ES-I3 (cell line): Measurements from ENCODE around the gene ALDH1L2.

Experiments
- H3K36me3 ChIP-seq: 2 replicates; pipeline ENCODE4 v1.6.1; 2013; ENCODE audit warnings: mild to moderate bottlenecking, low read length, control low read depth, moderate library complexity; ENCODE audit not compliant: insufficient read depth
- H3K4me1 ChIP-seq: 2 replicates; pipeline ENCODE4 v1.6.1; 2013; ENCODE audit warnings: mild to moderate bottlenecking, control low read depth, low read length; ENCODE audit not compliant: insufficient read depth
- H3K9ac ChIP-seq: 2 replicates; pipeline ENCODE4 v1.6.1; 2013; ENCODE audit warnings: low read depth, mild to moderate bottlenecking, low read length, moderate library complexity
- H3K9me3 ChIP-seq: 2 replicates; pipeline ENCODE4 v1.6.1; 2013; ENCODE audit warnings: mild to moderate bottlenecking, low read length, moderate library complexity; ENCODE audit not compliant: control insufficient read depth, insufficient read depth

Gene ALDH1L2

DNA sequence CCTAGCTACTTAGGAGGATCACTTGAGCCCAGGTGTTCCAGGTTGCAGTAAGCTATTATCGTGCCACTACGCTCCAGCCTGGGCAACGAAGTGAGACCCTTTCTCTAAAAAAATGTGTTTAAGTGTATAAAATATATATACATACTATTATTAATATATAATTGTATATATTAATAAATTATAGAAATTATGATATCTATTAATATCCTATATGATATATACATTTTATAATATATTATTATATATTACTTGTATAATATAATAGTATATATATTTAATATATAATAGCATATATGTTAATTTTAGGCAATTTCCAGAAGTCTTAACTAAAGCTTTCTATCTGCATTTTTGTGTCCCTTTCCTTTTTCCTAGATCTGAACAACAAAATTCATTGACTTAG lies 12.3 kb downstream of the ALDH1L2 start:
- H3K36me3 ChIP-seq: no peaks in the 10 kb centered on the region
- H3K9ac ChIP-seq: no peak overlapping the region
- H3K4me1 ChIP-seq: peaks cover 3% of the 10 kb centered on the region; the same call in 1 of the 2 replicates
- H3K9me3 ChIP-seq: no peaks in the 10 kb centered on the region

- H3K4me1 ChIP-seq: no peaks in the 10 kb centered on the region
- no peak overlapping the region for H3K9ac ChIP-seq
- no peaks in the 10 kb centered on the region for H3K36me3 ChIP-seq
- no peaks in the 10 kb centered on the region for H3K9me3 ChIP-seq
Observed at GRCh38 chr12:105069936-105070702, 14.1 kb downstream of the ALDH1L2 start.

DNA sequence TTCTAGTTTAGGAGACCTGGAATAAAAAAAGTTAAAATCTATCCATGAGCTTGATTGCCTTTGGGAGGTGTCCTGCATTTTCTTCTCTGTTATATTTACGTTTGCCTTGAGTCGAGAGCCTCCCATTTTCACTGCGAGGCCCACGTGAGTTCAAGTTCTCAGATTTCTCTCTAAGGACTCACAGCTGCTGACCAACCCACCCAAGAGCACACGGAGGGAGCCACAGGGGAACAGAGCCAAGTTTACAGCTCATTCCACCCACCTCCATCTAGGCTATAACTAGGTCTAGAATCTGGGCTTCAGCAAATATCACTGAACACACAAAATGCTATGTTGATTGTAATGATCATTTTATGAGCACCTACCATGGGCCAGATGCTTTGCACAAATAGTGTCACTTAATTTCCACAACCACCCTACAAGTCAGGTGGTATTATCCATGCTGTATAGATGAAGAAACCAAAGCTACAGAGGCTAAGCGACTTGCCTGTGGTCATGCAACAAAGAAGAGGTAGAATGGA lies 16.7 kb downstream of the ALDH1L2 start:
- H3K36me3 ChIP-seq: no peaks in the 10 kb centered on the region
- H3K4me1 ChIP-seq: no peaks in the 10 kb centered on the region
- no peak overlapping the region for H3K9ac ChIP-seq
- no peaks in the 10 kb centered on the region for H3K9me3 ChIP-seq

DNA sequence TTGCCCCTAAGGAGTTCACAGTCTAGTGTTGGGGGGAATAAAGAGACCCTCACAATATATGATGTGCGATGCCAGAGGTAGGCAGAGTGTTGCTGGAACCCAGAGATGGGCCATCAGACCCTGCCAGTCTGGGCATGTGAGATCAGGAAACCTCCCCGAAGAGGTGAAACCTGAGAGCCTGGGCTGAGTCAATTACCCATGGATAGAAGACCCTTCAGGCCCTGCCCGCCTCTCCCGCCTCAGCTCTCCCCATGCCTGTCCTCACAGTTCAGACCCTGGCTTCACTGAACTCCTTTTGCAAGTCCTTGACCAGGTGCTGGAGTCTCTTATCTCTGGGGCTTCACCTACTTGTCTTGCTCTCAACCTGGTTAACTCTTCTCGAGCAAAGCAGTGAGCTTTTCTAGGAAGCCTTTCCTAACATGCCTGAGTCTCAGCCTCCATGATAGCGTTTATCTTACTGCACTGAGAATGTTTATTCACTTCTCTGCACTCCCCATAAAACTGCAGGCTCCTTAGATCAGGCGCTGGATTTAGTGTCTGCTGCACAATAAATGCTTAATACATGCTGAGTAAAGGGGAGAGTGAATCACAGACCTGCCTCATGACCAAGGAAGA lies 19.6 kb downstream of the ALDH1L2 start:
- H3K36me3 ChIP-seq: 0 out of 2 replicates have a peak, but pooled peaks cover 4% of the 10 kb centered on the region
- H3K9ac ChIP-seq: no peak overlapping the region
- H3K9me3 ChIP-seq: no peaks in the 10 kb centered on the region
- no peaks in the 10 kb centered on the region for H3K4me1 ChIP-seq

GRCh38 chr12:105060715-105061378 lies 23.4 kb downstream of the ALDH1L2 start:
- H3K4me1 ChIP-seq: no peaks in the 10 kb centered on the region
- H3K9ac ChIP-seq: no peak overlapping the region
- H3K36me3 ChIP-seq: 0 out of 2 replicates have a peak, but pooled peaks cover 4% of the 10 kb centered on the region
- H3K9me3 ChIP-seq: no peaks in the 10 kb centered on the region

- no peak overlapping the region for H3K9ac ChIP-seq
- H3K9me3 ChIP-seq: no peaks in the 10 kb centered on the region
- H3K36me3 ChIP-seq: 0 out of 2 replicates have a peak, but pooled peaks cover 4% of the 10 kb centered on the region
- H3K4me1 ChIP-seq: no peaks in the 10 kb centered on the region
Observed at GRCh38 chr12:105057174-105057573, 27.1 kb downstream of the ALDH1L2 start.

- H3K4me1 ChIP-seq: no peaks in the 10 kb centered on the region
- H3K9ac ChIP-seq: no peak overlapping the region
- no peaks in the 10 kb centered on the region for H3K36me3 ChIP-seq
- no peaks in the 10 kb centered on the region for H3K9me3 ChIP-seq
Observed at GRCh38 chr12:105053116-105053572, 31.1 kb downstream of the ALDH1L2 start.

DNA sequence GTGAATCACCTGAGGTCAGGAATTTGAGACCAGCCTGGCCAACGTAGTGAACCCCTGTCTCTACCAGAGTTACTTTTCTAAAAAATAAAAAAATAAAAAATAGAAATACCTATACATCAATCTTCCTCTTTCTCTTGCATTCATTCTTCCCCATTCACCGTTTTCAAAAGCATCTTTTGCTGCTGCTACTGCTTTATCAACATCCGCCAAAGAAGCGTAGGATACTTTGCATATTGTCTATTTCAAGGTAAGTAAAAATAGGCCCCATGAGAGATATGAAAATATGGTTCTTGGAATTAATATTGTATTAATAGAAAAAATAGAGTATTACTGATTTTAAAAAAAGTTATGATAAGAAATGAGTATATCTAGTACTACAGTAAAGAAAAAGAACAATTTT lies 32.3 kb downstream of the ALDH1L2 start:
- Histone ChIP-seq H3K36me3 (no peaks in the 10 kb centered on the region), H3K9ac (no peak overlapping the region), H3K9me3 (no peaks in the 10 kb centered on the region), H3K4me1 (no peaks in the 10 kb centered on the region)

GRCh38 chr12:105048315-105048714 lies 35.9 kb downstream of the ALDH1L2 start:
- H3K9ac ChIP-seq: no peak overlapping the region
- no peaks in the 10 kb centered on the region for H3K4me1 ChIP-seq
- H3K36me3 ChIP-seq: no peaks in the 10 kb centered on the region
- no peaks in the 10 kb centered on the region for H3K9me3 ChIP-seq

- Histone ChIP-seq H3K36me3 (no peaks in the 10 kb centered on the region), H3K4me1 (no peaks in the 10 kb centered on the region), H3K9ac (no peak overlapping the region), H3K9me3 (no peaks in the 10 kb centered on the region)
Observed at GRCh38 chr12:105047308-105047707, 37.0 kb downstream of the ALDH1L2 start.

- H3K9ac ChIP-seq: no peak overlapping the region
- H3K4me1 ChIP-seq: no peaks in the 10 kb centered on the region
- no peaks in the 10 kb centered on the region for H3K36me3 ChIP-seq
- H3K9me3 ChIP-seq: no peaks in the 10 kb centered on the region
Observed at GRCh38 chr12:105041186-105041585, 43.1 kb downstream of the ALDH1L2 start.

- H3K36me3 ChIP-seq: no peaks in the 10 kb centered on the region
- no peaks in the 10 kb centered on the region for H3K9me3 ChIP-seq
- H3K4me1 ChIP-seq: no peaks in the 10 kb centered on the region
- no peak overlapping the region for H3K9ac ChIP-seq
Observed at GRCh38 chr12:105040476-105040875, 43.8 kb downstream of the ALDH1L2 start.

GRCh38 chr12:105036937-105037649 lies 47.2 kb downstream of the ALDH1L2 start:
- H3K9me3 ChIP-seq: no peaks in the 10 kb centered on the region
- no peak overlapping the region for H3K9ac ChIP-seq
- no peaks in the 10 kb centered on the region for H3K36me3 ChIP-seq
- no peaks in the 10 kb centered on the region for H3K4me1 ChIP-seq

- Histone ChIP-seq H3K9ac (no peak overlapping the region), H3K4me1 (no peaks in the 10 kb centered on the region), H3K36me3 (no peaks in the 10 kb centered on the region), H3K9me3 (no peaks in the 10 kb centered on the region)
Observed at GRCh38 chr12:105033851-105034250, 50.4 kb downstream of the ALDH1L2 start.
